NCI-H2196 treated with DMSO at 0.1 percent for 48 hours (cell line): ENCODE results near the gene AASDH.

Source experiments
- DNase-seq: peaks from one replicate; lab custom pipeline; 2025; ENCODE audit not compliant: unreplicated experiment; lab: John Stamatoyannopoulos, UW

Gene AASDH

DNA sequence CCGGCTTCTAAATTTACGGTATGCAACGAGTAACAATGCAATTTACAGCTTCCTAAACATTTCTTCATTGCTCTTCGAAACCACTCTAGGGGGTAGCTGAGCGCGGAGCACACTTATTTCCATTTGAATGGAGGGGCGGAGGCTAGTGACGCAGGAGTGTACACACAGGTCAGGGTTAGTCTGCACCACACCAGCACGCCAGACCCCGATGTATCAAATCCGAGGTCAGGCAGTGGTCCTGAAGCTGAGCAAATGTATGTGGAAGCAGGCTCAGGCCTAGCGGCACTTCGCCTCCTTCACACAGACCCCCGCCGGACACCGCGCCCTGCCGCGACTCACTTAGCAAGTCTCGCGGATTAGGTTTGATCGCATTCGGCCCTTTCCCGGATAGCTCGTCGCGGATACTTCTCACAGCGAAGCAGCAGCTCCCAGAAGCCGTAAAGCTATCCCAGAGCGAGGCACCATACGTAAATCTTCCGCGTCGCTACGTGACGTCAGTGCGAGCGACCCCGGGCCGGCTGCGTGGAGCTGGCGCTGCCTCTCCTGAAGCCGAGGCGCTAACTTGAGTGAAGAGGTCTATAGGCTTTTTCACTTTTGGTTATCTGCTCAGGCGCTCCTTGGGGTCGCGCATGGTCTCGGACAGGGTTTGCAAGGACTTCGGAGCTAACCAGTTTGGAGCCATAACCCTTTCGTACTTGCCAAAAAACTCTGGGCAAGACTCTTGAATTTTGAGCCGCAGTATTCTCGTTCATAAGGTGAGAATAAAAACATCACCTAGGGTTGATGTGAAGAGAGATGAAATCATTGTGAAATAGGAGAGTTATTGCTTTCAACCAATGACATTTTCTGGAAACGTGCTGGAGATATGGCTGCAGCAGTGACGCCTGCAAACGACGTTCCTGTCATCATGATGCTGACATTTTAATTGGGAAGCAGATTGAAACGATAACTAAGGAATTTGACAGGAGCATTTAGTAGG, at the start of gene AASDH:
Gene AASDH (minus strand): TSS at position 469 of the 979 bp plus-strand sequence. CDS start 3,192 bp downstream, outside the sequence.
- DNase-seq = peak; percentile 39

- peak; percentile 66 for DNase-seq
Measured at GRCh38 chr4:56435140-56435926, 48.0 kb upstream of the AASDH start, which contains the start of gene PPAT. PPAT (minus strand) TSS chr4:56435615; CDS start chr4:56435477, 138 bp downstream.

- no peak for DNase-seq
Measured at GRCh38 chr4:56434599-56435139, 47.4 kb upstream of the AASDH start.

DNA sequence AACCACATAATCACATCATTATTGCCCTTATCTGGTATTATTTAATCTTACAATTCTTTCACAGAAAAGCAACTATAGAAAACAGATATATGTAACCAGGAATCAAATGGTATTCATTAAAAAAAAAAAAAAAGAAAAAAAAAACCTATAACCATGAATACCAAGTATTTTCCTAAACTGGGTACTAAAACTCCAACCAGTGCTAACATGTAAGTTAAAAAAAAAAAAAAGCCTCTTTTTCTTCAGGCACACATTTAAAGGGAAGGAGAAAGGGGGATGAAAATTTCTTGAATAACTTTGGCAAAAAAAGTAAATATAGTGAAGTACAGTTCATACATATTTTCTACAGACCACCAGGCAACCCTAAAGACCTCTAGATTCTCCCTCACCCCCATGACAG, 46.0 kb upstream of the AASDH start:
- no peak for DNase-seq

- no peak for DNase-seq
Measured at GRCh38 chr4:56430203-56430602, 42.9 kb upstream of the AASDH start.

DNA sequence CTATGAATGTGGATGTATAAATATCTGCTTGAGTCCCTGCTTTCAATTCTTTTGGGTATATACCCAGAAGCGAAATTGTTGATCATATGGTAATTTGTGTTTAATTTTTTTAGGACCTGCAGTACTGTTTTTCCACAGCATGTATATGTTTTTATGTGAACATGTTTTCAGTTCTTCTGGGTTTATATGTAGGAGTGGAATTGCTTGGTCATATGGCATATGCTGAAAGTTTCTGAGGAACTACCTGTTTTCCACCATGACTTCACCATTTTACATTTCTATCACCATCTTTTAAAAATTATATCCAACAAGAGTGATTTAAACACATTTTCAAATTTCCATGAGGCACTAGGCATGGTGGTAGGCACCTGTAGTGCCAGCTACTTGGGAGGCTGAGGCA, 39.9 kb upstream of the AASDH start:
- DNase-seq = no peak

DNA sequence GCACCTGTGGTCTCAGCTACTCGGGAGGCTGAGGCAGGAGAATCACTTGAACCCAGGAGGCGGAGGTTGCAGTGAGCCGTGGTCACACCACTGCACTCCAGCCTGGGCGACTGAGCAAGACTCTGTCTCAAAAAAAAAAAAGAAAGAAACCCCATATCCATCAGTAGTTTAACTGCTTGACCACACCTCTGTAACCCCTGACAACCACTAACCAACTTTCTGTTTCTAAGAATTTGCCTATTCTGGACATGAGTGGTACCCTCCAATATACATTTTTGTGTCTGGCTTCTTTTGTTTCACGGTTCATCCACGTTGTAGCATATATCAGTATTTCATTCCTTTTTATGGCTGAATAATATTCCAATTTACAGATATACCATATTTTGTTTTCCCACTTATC, 39.0 kb upstream of the AASDH start:
- DNase-seq = no peak

- DNase-seq = no peak
Measured at GRCh38 chr4:56425518-56425917, 38.2 kb upstream of the AASDH start.

DNA sequence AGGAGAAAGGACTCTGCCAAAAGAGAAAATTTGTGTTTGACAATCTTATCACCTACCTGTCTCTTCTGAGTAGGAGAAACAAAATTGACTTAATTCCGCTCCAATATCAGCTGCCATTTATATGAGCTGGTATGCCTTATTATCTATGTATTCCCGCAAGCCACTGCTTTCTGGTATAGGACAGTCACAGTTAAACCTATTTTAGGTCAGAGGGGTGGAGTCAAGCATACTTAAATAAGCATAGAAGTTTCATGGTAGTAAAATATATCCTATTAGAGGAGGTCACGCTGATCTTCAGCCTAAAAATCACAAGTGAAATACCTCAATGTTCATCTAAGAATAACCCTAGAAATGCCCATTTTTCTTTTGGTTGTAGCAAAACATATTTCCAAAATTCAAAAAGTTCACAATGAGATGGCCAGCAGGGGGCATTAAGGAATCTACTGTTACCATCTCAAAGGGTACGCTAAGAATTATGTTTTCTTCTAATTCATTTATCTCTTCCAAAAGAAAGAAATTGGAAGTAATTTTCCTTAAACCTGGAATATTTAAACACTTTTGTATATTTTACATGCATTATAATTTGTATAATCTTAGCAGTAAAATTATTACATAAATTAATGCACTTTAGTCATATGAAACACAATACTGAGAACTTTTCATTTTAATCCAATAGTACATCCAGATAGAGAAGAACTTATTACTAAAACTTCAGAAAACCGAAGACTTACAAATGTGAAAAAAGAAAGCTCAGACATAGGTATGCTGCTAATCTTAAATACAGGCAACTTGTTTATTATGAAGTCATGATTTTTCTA, 37.6 kb upstream of the AASDH start:
- DNase-seq = no peak

- no peak for DNase-seq
Measured at GRCh38 chr4:56424176-56424575, 36.9 kb upstream of the AASDH start.

DNA sequence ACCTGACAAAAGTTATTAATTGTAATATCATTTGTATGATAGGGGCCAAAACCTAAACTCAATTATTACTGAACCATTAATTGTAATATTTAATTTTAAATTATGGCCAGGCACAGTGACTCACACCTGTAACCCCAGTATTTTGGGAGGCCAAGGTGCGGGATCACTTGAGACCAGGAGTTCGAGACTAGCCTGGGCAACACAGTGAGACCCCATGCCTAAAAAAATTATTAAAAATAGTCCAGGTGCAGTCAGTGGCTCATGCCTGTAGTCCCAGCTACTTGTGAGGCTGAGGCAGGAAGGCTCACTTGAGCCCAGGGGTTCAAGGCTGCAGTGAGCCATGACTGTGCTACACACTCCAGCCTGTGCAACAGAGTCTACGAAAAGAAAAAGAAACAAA, 30.1 kb upstream of the AASDH start:
- DNase-seq = no peak

GRCh38 chr4:56416349-56416748, 29.1 kb upstream of the AASDH start:
- DNase-seq = no peak

DNA sequence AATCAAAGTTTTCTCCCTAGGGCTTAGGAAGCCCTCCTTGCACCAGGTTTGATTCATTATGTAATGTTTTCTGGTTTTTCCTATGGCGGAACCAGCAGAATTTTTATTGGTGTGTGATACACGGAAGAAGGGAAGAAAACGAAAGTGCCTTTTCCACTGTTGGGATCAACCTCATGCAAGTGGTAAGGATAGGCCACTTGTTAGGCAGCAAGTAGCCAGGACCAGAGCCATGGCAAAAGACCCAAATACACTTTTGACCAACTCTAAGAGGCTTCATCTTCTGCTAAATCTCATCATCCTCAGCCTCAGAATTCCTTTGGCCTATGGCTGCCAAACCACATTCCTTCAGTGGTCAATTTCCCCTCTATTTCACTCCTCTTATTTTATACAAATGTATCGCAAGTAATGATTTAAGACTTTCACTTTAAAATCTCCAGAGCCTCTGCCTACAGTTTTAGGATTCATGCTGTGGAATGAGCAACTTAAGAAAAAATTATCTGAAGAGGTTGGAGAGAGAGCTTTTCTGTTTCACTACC, 26.9 kb upstream of the AASDH start:
- no peak for DNase-seq

GRCh38 chr4:56410247-56411062, 23.2 kb upstream of the AASDH start:
- peak; percentile 64 for DNase-seq

DNA sequence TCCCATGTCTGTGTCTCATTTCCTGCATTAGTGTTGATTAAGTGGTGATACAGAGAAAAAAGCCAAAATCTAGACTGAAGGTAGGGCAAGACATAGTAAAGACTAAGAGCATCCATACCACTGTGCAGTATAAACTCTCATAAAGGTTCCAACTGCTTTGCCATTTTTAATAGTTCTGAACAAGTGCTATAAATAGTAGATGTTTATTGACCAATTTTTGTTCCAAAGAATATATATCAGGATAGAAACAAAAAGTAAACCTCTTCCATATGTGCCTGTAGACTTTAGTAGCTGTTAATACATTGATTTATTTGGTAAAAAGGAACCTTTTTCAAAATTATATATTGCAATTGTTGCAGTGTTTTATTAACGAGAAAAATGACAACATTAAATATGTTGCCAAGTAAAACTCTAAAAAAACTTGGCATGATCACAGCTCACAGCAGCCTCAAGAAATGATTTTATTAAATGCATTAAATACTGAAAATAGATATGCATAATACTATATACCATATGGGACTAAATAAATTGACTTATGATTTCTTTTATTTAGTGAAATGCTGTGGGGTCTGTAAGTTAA, 22.3 kb upstream of the AASDH start:
- no peak for DNase-seq

DNA sequence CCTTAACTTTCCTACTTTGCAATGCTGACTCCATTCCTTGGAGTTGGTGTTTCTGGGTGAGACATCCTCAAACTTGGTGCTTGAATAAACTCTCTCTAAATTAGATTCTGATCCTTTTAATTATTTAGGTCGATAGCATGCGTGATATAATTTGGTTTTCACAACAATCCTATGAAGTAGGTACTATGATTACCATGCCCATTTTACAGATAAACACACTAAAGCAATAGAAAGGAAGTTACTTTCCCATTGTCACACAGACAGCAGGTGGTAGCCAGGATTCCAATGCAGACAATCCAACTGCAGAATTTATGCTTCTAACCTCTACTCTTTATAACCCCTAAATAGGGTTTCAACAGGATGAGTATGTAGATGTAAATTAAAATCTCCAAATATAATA, 21.7 kb upstream of the AASDH start:
- no peak for DNase-seq

- DNase-seq = no peak
Measured at GRCh38 chr4:56406151-56406550, 18.9 kb upstream of the AASDH start.

DNA sequence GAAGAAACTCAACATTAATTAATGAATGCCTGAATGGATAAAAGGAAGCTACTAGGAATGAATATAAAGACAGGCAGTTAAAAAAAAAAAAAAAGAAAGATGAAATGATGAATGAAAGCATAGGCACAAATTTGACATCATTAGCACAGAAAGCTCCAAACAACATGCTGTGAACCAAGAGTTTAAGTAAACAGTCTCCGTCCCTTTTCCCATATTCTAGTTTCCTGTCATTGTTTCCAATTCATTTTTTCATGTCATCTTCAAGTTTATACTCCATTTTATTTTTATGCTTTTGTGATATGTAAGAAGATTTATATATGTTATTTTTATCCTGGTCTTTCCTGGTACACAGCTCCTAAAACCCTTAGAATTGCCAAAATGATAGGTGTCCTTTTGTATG, 17.7 kb upstream of the AASDH start:
- no peak for DNase-seq

GRCh38 chr4:56400560-56400959, 13.3 kb upstream of the AASDH start:
- DNase-seq = no peak
